GM19455 (cell line): ENCODE measurements around the gene TPPP.
"Not testable (repeated sequence)": the region's sequence is repeated elsewhere in the genome, so short reads cannot be mapped to it uniquely, and the experiment has no call there.

Experiments
- ATAC-seq: cut with Tn5 transposase; IDR thresholded peaks from one replicate; pipeline ENCODE4 v1.9.1; 2021; ENCODE audit not compliant: unreplicated experiment

TPPP gene

DNA sequence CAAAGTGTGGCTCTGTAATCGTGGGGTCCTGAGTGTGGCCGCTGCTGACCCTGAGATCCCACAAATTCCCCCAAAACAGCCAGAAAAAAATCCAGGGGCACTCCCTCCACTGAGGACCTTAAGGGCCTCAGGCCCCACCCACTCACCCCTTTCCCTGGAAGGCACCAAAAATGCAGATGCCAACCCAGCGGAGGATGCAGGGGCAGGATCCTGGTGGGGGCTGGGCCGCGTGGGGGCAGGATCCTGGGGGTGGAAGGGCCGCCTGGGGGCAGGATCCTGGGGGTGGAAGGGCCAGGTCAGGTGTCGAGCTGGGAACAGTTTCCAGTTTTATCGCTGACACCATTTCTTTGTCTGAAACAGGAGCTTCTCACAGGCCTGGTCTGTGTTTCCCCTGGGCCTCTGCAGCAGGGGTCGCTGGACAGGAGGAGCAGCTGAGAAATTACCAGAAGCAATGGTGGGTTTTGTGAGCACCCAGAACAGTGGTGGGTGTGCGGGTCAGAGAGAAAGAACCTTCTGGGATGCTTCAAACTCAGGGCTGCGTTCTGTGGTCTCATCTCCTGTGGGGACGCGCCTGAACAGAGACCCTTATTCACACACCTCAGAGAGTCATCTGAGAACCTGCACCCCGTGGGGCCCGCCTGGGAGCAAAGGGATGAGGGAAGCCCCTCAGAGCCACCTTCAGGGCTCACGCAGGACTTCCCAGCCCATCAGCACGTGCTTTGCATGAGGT lies 13.8 kb downstream of the TPPP start:
- not testable (repeated sequence) for ATAC-seq

DNA sequence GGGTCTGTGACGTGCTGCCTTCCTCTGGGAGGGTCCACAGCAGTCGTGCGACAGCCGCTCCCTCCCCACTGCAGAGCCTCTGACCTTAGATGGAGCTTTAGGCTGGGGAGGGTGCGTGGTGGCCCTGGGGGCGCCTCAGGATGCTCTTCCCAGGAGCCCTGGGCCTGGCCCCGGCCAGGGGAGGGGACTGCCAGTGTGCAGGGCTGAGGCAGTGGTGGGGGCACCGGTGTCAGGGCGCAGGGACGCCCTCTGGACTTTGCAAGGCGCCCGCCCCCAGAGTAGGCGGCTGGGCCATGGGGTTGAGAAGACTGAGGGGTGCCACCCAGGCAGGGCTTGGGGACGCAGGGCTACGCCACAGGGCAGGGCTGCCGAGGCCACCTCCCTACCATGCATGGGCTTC lies 14.6 kb downstream of the TPPP start:
- ATAC-seq = not testable (repeated sequence)

DNA sequence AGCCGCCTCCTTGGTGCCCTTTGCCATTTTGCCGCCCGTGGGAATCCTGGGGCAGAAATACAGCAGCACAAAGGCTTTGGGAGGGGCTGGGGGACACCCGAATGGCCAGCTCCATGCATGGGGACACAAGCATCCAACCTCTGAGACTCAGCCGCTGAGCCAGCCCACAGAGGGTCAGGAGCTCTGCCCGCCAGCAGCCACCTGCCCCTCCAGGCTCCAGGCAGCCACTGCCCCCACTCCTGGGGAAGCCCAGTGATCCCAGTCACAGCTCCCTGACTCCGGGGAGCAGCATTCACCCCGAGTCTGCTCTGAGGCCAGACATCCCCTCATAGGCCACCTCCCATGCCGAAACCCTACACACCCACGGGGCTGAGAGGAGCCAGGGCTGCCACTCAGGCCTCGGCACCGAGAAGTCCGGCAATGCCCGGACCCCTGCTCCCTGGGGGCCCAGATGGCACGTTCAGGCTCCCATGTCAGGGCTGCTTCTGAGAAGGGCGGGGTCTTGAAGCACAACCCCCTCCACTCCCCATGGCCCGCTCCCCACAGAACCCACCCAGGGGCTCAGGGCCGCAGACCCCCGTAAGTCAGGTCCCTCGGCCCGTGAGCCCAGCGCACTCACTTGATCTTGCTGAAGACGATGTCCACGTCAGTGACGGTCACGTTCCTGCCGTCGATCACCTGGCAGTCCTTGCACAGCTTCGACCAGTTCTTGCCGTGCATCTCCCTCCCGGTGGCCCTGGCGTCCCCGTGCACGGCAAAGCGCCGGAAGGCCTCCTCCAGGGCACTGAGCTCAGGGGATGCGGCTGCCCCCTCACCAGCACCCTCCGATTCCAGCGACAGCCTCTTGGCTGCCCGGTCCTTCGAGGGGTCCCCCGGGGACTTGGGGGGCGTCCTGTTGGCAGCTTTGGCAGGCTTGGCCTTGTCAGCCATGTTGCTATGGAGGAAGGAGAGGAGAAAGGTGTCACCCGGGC lies 15.7 kb downstream of the TPPP start:
- no peak for ATAC-seq

DNA sequence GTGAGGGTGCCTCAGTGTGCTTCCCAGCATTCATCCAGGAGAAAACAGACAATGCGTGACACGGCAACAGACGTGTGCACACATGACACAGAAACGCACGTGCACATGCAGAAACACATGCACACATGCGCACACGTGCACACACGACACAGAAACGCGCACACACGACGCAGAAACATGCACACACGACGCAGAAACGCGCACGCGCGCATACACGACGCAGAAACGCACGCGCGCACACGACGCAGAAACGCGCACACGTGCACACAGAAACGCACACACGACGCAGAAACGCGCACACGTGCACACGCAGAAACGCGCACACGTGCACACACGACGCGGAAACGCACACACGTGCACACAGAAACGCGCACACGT lies 16.5 kb downstream of the TPPP start:
- no peak for ATAC-seq

DNA sequence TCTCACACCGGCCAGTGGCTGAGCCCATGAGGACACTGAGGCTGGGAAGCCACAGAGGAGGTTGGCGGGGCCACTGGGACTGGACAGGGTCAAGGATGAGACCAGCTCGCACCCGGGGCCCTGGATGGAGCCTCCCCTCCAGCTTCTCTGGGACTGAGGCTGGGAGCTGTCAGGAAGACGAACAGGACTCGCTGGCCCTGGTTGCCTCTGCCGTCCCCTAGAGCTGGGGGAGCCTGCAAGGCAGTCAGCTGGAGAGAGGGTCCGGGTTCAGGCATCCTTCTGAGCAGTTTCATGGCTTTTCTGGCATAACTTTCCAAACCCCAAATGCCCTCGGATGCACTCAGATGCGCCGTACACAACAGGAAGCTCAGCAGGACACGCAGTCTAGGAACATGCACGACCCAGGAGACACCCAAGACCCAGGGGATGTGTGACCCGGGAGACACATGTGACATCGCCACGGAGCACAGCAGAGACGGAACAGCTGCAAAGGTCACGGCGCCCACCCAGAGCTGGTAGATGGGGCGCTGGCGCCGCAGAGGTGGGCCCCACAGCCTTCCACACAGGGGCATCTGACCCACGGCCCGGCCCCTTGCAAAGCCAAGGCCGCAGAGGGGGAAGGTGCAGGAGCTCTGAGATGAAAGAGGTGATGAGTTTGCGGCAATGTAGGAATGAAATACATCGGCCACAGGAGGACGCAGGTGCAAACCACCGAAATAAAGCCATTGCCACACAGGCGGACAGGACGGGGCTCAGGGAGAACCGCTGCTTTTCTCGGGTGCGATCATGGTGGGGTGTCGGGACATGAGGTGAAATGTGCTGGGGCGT lies 17.1 kb downstream of the TPPP start:
- no peak for ATAC-seq

DNA sequence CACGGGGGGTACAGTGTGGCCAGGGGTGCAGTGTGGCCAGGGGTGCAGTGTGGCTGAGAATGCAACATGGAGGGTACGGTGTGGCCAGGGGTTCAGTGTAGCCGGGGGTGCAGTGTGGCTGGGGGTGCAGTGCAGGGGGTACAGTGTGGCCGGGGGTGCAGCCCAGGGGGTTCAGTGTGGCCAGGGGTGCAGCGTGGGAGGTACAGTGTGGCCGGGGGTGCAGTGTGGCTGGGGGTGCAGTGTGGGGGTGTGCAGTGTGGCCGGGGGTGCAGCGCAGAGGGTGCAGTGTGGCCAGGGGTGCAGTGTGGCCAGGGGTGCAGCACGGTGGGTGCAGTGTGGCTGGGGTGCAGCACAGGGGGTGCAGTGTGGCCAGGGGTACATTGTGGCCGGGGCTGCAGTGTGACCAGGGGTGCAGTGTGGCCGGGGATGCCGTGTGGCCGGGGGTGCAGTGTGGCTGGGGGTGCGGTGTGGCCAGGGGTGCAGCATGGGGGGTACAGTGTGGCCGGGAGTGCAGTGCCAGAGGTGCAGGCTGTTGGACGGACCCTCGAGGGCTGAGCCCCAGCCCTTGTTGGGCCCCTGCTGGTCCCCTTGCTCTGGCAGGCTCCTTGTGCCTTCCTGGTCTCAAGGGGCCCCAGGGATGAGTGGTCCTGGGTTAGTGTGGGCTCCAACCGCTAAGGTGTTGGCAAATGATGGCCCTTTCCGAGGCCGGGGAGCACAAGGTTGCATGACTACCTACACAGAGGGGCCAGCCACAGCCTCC lies 17.9 kb downstream of the TPPP start:
- no peak for ATAC-seq

DNA sequence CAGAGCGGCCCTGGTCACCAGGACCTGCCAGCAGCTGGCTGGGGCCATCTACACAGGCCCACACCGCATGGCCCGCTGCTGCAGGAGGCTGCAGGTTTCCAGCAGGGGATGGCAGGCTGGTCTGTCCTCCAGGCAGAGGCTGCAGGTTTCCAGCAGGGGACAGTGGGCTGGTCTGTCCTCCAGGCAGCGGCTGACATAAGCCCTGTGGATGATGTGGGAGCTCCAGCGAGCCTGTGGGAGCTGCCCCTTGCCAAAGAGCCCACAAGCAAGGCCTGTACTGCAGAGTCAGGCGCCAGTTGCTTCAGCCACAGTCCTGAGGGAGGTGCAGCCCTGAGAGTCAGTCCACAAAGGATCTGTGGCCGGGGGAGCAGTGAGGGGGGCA lies 18.5 kb downstream of the TPPP start:
- no peak for ATAC-seq

DNA sequence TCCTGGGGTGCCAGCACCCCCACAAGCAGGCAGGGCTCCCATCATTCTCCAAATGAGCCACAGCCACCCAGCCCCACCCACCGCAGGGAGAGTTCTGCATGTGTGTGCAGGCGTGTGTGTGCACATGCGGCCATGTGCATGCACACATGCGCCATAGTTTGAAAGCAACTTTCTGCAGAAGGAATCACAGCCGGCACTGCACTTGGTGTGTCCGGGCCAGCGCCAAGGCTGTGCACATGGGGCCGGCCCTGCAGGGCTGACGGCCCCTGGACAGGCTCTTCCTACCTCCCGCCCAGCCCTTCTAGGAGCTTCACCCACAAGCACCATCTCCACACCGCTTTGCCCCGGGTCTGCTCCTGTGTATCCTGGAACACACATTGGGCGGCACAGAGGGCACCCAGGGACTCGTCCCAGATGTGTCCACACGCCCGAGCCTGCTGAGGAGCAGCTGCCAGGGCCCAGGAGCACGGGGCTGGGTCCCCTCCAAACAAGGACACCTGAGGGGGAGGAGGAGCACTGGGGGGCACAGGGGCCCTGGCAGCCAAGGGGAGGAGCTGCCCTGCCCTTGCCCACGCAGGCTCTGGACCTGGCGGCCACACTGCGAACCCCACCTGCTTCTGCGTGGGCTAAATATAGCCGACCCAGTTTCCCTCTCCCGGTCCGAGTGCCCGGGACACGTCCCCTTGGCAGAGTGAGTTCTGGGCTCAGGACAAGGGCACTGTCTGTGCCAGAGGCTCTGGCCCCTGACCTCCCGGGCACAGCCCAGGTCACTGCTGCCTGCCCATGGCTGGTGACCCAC lies 19.1 kb downstream of the TPPP start:
- no peak for ATAC-seq

DNA sequence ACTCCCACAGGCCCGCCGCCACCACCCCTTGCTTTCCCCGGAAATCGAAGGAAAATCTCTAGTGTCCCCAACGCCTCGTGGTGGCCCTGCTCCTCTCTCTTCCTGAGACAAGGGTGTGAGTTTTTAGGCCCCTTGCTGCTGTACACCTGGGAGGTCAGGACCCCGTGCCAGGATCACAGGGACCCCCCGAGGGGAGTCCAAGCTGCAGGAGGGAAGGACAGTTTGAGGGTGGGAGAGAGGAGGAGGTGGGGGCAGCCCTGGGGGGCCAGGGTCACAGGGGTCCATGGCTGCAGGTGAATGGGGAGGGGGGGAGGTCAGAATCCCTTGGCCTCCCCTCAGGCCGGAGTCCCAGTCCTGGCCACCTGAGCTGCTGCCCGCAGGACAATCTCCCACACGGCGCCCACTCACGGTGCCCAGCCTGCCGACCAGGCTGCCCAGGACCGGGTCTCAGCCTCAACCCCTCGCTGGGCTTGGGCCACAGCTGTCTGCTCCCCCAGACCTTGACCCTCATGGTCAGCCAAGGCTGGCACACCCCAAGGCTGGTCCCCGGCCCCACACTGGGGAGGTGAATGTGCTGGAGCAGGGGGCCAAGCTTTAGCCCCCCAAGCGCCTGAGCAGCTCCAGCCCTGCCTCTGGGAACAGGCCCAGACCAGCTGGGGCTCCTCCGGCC lies 19.9 kb downstream of the TPPP start:
- no peak for ATAC-seq

DNA sequence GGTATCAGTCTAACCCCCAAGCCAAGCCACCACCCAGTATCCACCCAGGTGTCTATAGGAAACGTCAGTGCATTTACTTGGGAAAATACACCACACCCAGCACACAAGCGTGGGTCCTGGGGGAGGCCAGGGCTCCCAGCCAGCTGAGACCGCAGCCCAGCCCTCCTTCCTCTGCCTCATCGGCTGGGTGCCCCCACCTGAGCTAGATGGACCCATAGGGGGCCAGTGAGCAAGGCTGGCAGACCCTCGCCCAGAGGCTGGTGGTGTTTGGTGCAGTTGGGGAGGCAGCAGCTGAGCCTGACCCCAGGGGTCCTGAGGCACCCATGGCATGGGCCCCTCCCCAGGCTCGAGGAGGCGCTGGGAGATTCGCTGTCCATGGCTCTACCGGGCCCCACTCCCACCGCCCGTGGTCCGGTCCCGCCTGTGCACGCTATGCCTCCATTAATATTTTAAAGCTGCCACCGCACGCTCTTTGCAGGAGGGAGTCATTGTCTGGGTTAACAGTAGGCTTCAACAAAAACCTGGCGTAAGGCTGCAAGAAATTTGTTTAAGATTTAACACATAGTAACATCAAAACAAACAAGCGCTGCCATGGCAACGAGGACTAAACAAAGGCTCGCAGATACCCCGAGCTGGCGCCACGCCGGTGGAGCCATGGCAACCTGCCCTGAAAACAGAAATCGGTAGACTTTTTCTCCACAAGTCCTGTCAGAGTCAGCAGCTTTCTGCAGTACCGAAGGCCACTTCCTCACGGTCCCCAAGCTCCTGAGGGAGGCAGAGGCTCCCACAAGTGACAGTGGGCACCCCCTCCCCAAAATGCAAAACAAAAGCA lies 20.6 kb downstream of the TPPP start:
- ATAC-seq = no peak

DNA sequence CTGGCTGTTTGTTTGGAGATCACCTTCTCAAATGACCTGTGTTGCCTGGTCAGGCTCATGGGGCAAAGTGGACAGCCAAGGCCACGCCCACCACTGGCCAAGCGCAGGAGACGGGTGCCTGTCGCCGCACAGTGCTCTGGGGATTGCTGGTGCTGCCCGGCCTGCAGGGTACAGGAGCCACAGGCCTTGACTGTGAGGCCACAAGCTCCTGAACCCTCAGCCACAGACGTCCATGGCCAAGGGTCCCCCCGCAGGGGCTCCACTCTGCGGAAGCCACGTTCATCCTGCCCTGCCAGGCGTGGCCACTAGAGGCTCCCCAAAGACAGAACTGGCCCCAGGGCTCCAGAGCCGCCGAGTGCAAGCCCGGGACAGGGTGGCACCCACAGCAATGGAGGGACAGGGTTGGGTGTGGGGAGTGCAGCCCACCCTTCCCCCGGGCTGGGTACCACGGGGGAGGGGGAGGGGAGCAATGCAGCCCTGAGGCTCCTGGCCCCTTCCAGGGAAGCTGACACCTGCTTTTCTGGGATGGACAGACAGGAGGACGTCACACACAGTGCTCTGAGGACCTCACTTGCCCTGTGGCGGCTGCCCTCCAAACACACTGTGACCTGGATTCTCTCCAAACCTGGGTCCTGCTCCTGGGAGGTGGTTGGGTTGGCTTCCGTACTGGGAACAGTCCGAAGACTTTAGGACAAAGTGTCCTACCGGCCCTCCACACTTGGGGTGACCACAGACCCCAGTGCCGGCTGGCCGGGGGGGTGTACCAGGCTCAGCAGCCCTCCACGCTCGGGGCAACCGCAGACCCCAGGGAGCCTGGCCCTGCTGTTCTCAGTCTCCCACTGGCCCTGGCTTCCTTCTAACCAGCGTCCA lies 21.5 kb downstream of the TPPP start:
- ATAC-seq = no peak

DNA sequence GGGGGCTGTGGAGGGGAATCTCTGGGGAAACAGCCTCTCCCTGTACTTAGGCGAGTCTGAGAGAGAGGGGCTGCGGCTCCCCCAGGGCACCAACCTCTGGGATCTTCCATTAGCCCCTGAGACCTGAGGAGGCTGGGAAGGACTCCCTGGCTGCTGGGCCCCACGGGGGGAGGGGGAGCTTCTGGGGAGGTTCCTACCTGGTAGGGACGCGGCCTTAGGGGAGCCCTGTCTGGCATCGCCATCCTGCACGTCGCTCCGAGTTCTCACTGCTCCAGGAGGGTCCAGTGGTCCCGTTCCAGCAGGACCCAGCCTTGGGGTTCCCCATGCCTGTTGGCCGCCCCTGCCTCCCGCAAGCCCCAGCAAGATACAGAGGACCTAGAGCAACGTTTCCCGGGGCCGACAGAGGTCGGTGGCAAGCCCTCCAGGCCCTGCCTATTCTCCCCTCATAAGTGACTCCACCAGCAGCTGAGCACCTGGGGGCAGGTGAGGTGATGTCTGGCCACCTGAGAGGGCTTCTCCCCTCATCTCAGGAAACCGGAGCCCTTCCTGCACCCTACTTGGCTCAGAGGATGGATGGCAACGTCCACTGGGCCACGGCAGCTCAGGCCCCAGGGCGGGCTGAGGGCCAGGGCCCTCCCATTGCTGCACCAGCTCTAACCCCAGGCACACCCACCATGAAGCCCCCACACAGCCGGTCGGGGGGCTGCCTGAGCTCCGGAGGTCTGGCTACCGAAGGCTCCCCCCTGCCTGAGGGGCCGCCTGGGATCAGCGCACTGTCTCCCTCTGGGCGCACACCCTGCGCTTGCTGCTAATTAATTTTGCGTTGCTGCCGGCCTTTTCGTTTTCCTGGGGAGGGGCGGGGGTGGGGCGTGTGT lies 22.5 kb downstream of the TPPP start:
- ATAC-seq = no peak

DNA sequence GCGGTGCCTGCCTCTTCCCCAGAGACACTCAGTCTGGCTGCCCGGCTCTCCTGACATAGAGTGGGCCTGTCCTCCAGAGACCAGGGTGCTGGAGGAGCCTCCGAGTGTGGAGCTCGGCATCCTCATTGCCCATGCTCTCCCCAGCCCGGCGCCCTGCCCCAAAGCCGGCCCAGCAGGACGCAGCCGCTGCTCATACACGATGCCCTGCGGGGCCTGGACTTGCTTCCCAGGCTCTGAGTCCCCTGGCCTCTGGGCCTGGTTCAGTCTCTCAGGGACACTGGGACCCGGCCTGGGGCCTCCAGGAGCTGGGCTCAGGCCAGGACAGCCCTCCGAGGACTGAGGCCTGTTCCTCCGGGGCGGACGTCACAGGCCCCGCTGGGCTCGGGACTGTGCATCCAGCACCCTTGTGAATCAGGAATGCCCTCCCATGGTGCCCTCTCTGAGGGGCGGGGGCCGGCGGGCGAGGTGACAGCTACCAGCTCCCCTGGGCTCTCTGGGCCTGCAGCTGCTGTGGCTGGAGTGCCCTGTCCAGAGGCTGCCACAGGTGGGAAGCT lies 23.2 kb downstream of the TPPP start:
- ATAC-seq = no peak

DNA sequence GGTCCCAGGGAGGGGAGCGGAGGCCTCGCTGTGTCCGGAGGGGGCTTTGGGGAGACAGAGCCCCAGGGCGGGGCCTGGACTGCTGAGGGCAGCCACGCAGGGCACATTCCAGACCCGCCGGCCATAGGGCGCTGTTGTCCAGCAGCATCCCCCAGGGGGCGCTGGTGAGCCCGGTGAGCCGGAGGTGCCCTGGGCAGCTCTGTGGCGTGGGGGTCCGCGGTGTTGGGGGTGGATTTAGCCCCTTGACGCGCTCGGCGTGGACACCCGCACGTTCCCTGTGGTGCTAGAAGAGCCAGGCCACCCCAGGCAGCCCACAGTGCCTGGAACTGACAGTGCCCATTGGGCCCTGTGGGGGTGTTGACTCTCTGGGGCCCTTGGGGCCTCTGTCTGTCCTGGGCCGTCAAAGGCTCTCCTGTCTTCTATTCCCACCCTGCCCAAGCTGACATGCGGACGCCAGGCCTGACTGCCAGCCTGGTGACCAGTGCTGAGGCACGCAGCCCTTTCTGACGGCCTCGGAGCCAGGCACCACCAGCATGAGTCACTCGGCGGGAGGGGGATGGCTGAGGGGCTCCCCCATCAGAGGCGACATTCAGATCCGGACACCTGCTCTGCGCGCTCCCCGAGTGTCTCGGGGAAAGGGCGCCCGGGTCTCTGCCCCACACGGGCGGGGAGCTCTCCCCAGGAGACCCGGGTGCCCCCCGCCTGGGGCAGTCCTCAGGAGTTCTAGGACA lies 23.9 kb downstream of the TPPP start:
- ATAC-seq = no peak

DNA sequence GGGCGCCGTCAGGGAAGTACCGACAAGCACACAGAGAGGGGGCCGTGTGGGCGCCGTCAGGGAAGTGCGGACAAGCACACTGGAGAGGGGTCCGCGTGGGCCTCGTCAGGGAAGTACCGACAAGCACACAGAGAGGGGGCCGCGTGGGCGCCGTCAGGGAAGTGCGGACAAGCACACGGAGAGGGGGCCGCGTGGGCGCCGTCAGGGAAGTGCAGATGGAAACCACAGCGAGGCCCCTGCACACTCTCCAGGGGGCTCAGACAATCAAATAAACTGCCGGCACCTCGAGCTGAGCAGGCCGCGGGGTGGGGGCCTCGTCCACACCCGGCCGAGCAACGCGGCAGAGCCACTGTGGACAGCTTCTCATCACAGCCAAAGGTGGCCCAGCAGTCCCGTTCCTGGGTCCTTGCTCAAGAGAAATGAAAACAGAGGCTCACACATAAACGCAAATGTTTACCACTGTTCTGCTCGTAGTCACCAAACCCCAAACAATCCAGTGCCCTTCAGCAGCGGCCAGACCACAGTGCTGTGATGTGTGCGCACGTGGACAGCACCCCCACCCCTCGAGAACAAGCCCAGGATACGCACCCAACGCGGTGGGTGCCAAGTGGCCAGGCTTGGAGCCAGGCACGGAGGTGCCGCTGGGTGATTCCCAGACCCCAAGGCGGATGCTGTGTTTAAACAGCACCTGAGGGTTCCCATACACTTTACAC lies 24.7 kb downstream of the TPPP start:
- ATAC-seq = no peak
